Calu3 (cell line): Measurements from ENCODE around the gene CHEK2. TPM values are rescaled to one million over a fixed set of nuclear protein-coding genes. Genes with fewer than 3 reads are reported as not detected.

Source experiments
- BruUV-seq: library from RNA; stranded (reverse); fragments of 400-500 nt; replicated peaks from 2 replicates; lab custom pipeline; 2021; lab: Mats Ljungman, UMichigan
- CTCF ChIA-PET: fragments of 300-600 bp; sonication (Branson Sonifier 250); formaldehyde crosslinking; loops from one replicate; lab custom pipeline; 2022; ENCODE audit warnings: antibody characterized with exemption; lab: Charles Lee
- DNase-seq: peaks from one replicate; pipeline ENCODE4 v3.0.0; 2022
- H3K27ac Mint-ChIP-seq: one replicate; pipeline ENCODE4 v1.8.0; 2022; ENCODE audit warnings: mixed read lengths; ENCODE audit not compliant: unreplicated experiment
- H3K27me3 Mint-ChIP-seq: one replicate; pipeline ENCODE4 v1.8.0; 2022; ENCODE audit warnings: mixed read lengths; ENCODE audit not compliant: unreplicated experiment
- H3K36me3 Mint-ChIP-seq: one replicate; pipeline ENCODE4 v1.8.0; 2022; ENCODE audit warnings: mild to moderate bottlenecking, moderate library complexity, mixed read lengths; ENCODE audit not compliant: insufficient read depth, unreplicated experiment
- H3K4me1 Mint-ChIP-seq: one replicate; pipeline ENCODE4 v1.8.0; 2022; ENCODE audit warnings: mild to moderate bottlenecking, low read depth, mixed read lengths; ENCODE audit not compliant: unreplicated experiment
- H3K4me3 Mint-ChIP-seq: one replicate; pipeline ENCODE4 v1.8.0; 2022; ENCODE audit warnings: mild to moderate bottlenecking, low read depth, moderate library complexity, mixed read lengths; ENCODE audit not compliant: unreplicated experiment
- H3K9me3 Mint-ChIP-seq: one replicate; pipeline ENCODE4 v1.8.0; 2022; ENCODE audit warnings: low read depth, mixed read lengths; ENCODE audit not compliant: unreplicated experiment
- CTCF ChIP-seq: fragments of 200-600 bp; IDR thresholded peaks from one replicate; pipeline ENCODE4 v1.8.0; 2022; ENCODE audit warnings: antibody characterized with exemption; ENCODE audit not compliant: unreplicated experiment
- intact Hi-C: fragments of 100-400 bp; cut with micrococcal nuclease; formaldehyde crosslinking; loops from one replicate; pipeline ENCODE4 v1.10.0; 2022; ENCODE audit not compliant: unreplicated experiment
- total RNA-seq: library from RNA; stranded (reverse); gene quantifications from 2 replicates; pipeline ENCODE4 v1.2.3, GENCODE V29; 2022

Gene CHEK2
- total RNA-seq, 1 experiment from 2014 or later = 27.0 TPM

- Mint-ChIP-seq H3K27ac (no peak overlapping the region), H3K27me3 (peaks cover 9% of the 10 kb centered on the region), H3K4me1 (no peaks in the 10 kb centered on the region), H3K9me3 (no peaks in the 10 kb centered on the region), H3K36me3 (no peaks in the 10 kb centered on the region), H3K4me3 (no peak overlapping the region)
- DNase-seq = no peak
- intact Hi-C loops = no loop called here
- CTCF ChIA-PET = no interaction called here
- no TSS peak for BruUV-seq
- TF ChIP-seq CTCF = no peak
These were observed 83.2 kb downstream of the CHEK2 start for GRCh38 chr22:28658448-28658847.

GRCh38 chr22:28656181-28656580 lies 85.4 kb downstream of the CHEK2 start:
- CTCF ChIA-PET = interaction anchor here (0.7 kb wide), 1 partner anchor 17 kb away, joined by 3 read pairs; no protein-coding TSS in a partner anchor
- Mint-ChIP-seq H3K4me3 (no peak overlapping the region), H3K27me3 (peaks cover 17% of the 10 kb centered on the region), H3K9me3 (no peaks in the 10 kb centered on the region), H3K4me1 (no peaks in the 10 kb centered on the region), H3K27ac (no peak overlapping the region), H3K36me3 (no peaks in the 10 kb centered on the region)
- no TSS peak for BruUV-seq
- intact Hi-C loops = no loop called here
- DNase-seq = no peak
- TF ChIP-seq CTCF = no peak

- Mint-ChIP-seq H3K36me3 (no peaks in the 10 kb centered on the region), H3K27me3 (peaks cover 17% of the 10 kb centered on the region), H3K9me3 (no peaks in the 10 kb centered on the region), H3K4me1 (no peaks in the 10 kb centered on the region), H3K27ac (no peak overlapping the region), H3K4me3 (no peak overlapping the region)
- CTCF ChIA-PET = no interaction called here
- intact Hi-C loops = no loop called here
- BruUV-seq = no TSS peak
- DNase-seq = no peak
- TF ChIP-seq CTCF = no peak
These were observed 91.2 kb downstream of the CHEK2 start for GRCh38 chr22:28650463-28650862.

- no peaks in the 10 kb centered on the region for H3K36me3 Mint-ChIP-seq
- no peaks in the 10 kb centered on the region for H3K4me1 Mint-ChIP-seq
- CTCF ChIA-PET = no interaction called here
These were observed 92.8 kb downstream of the CHEK2 start for GRCh38 chr22:28648792-28649191.

More at GRCh38 chr22:28648792-28649191, 92.8 kb downstream of the CHEK2 start:
- BruUV-seq = no TSS peak
- no peak for TF ChIP-seq CTCF
- no peak overlapping the region for H3K4me3 Mint-ChIP-seq
- intact Hi-C loops = no loop called here
- no peaks in the 10 kb centered on the region for H3K9me3 Mint-ChIP-seq
- DNase-seq = no peak
- no peak overlapping the region for H3K27ac Mint-ChIP-seq
- peaks cover 11% of the 10 kb centered on the region for H3K27me3 Mint-ChIP-seq
